K562 (cell line): ENCODE results near the gene POFUT2. TPM values are rescaled to one million over a fixed set of nuclear protein-coding genes. Genes with fewer than 3 reads are reported as not detected.

ENCODE experiments used
- ATF1 ChIP-seq, 2 experiments: fragments of 450-650 bp in 1 of 2; IDR thresholded peaks; 2 replicates each; pipeline ENCODE4 v1.6.1; 2016; ENCODE audit warnings: missing compliant biosample characterization in 1 of 2, missing genetic modification characterization in 1 of 2
- CBX1 ChIP-seq: sonication (generic); IDR thresholded peaks from 2 replicates; pipeline ENCODE4 v1.6.1; 2016; ENCODE audit warnings: antibody characterized with exemption, low read depth, mild to moderate bottlenecking
- CEBPB ChIP-seq: fragments of 450-650 bp; IDR thresholded peaks from 2 replicates; pipeline ENCODE4 v1.6.1; 2016; ENCODE audit warnings: missing genetic modification characterization, missing compliant biosample characterization
- ETV5 ChIP-seq: sonication (generic); formaldehyde crosslinking; IDR thresholded peaks from 2 replicates; pipeline ENCODE4 v1.4.0; 2020; ENCODE audit warnings: low read depth, mild to moderate bottlenecking, missing genetic modification reagents
- HDAC1 ChIP-seq, 2 experiments: fragments of 450-650 bp; IDR thresholded peaks; 2 replicates each; pipeline ENCODE4 v1.6.1; 2016 to 2017; ENCODE audit warnings: inconsistent platforms in 1 of 2, mild to moderate bottlenecking in 1 of 2, moderate library complexity in 1 of 2
- HMGN3 ChIP-seq: IDR thresholded peaks from 2 replicates; pipeline ENCODE4 v1.6.1; 2011; ENCODE audit warnings: borderline replicate concordance, low read depth, mild to moderate bottlenecking, mixed read lengths, low read length; ENCODE audit not compliant: insufficient read length; ENCODE audit errors: extremely low read depth
- HOXB6 ChIP-seq: fragments of 250-450 bp; sonication (Bioruptor Pico); IDR thresholded peaks from 2 replicates; pipeline ENCODE4 v1.5.1; 2022; ENCODE audit warnings: mild to moderate bottlenecking, borderline replicate concordance
- JUND ChIP-seq, 2 experiments: IDR thresholded peaks; 2 replicates in 1 of 2; 3 replicates in 1 of 2; pipeline ENCODE4 v1.6.1; 2011; ENCODE audit warnings: borderline replicate concordance in 2 of 2, low read depth in 2 of 2, low read length in 2 of 2, improper control_type of control experiment in 1 of 2, missing biosample characterization in 1 of 2, missing genetic modification characterization in 1 of 2, missing genetic modification reagents in 1 of 2
- L3MBTL2 ChIP-seq: fragments of 450-650 bp; IDR thresholded peaks from 2 replicates; pipeline ENCODE4 v1.6.1; 2016; ENCODE audit warnings: mild to moderate bottlenecking, moderate library complexity
- MXI1 ChIP-seq: IDR thresholded peaks from 2 replicates; pipeline ENCODE4 v1.6.1; 2011; ENCODE audit warnings: low read depth, mild to moderate bottlenecking, improper control_type of control experiment, low read length
- NFIC ChIP-seq: fragments of 450-650 bp; IDR thresholded peaks from 2 replicates; pipeline ENCODE4 v1.6.1; 2017; ENCODE audit warnings: mild to moderate bottlenecking, inconsistent platforms
- SMARCC2 ChIP-seq: fragments of 450-650 bp; IDR thresholded peaks from 2 replicates; pipeline ENCODE4 v1.6.1; 2017; ENCODE audit warnings: antibody characterized with exemption, moderate library complexity, mild to moderate bottlenecking, low read depth
- TBP ChIP-seq: optimal IDR thresholded peaks from 2 replicates; pipeline ENCODE3; 2011; ENCODE audit warnings: low read depth, low read length, improper control_type of control experiment
- TEAD4 ChIP-seq, 2 experiments: sonication (generic) in 1 of 2; formaldehyde crosslinking in 1 of 2; IDR thresholded peaks; 2 replicates each; pipeline versions ENCODE4 v1.6.1 to v1.8.0; 2012 to 2022; ENCODE audit warnings: borderline replicate concordance in 1 of 2, inconsistent platforms in 1 of 2, low read length in 1 of 2, mild to moderate bottlenecking in 1 of 2, missing genetic modification reagents in 1 of 2
- ZBTB7A ChIP-seq: IDR thresholded peaks from 2 replicates; pipeline ENCODE4 v1.6.1; 2011; ENCODE audit warnings: low read depth, mild to moderate bottlenecking, low read length, moderate library complexity, borderline replicate concordance; ENCODE audit not compliant: control insufficient read depth
- ZNF41 ChIP-seq: fragments of 250-450 bp; sonication (Bioruptor Pico); conservative IDR thresholded peaks from 2 replicates; pipeline ENCODE4 v1.4.0; 2020; ENCODE audit warnings: mild to moderate bottlenecking
- polyA plus RNA-seq, 8 experiments: library from polyadenylated mRNA; depleted of rRNA in 4 of 8; stranded (reverse) in 5 of 8; unstranded in 3 of 8; fragments of >200 nt; fragmentation: Nextera tagmentation in 2 of 8; fragmentation: Illumina TruSeq in 1 of 8; extraction: Ambion mirVana in 2 of 8; extraction: Trizol in 1 of 8; gene quantifications; 2 replicates each; pipeline versions ENCODE4 v1.2.1 to v1.2.3, GENCODE V29; 2011 to 2014; ENCODE audit warnings: inconsistent platforms in 1 of 8, missing spikeins in 1 of 8
- total RNA-seq, 7 experiments: library from RNA; depleted of rRNA in 6 of 7; stranded (reverse); fragments of >200 nt in 6 of 7; fragmentation: Illumina TruSeq in 2 of 7; extraction: Trizol in 2 of 7; gene quantifications; 2 replicates each; pipeline versions ENCODE4 v1.2.1 to v1.2.3, GENCODE V29; 2011 to 2021; ENCODE audit warnings: low replicate concordance in 1 of 7
- TF ChIP-seq, protein P1 (sequence below), 2 experiments: IDR thresholded peaks in 1 of 2; conservative IDR thresholded peaks in 1 of 2; 2 replicates each; pipeline ENCODE4 v1.6.1; 2016; ENCODE audit warnings: low read depth in 2 of 2, mild to moderate bottlenecking in 1 of 2, missing compliant biosample characterization in 1 of 2, missing genetic modification characterization in 1 of 2, moderate library complexity in 1 of 2
- TF ChIP-seq, protein P2 (sequence below), 2 experiments: fragments of 450-650 bp; conservative IDR thresholded peaks; 2 replicates each; pipeline ENCODE4 v1.6.1; 2017; ENCODE audit warnings: mild to moderate bottlenecking in 2 of 2, moderate library complexity in 2 of 2
- TF ChIP-seq, protein P3 (sequence below), 2 experiments: IDR thresholded peaks; 2 replicates each; pipeline ENCODE4 v1.6.1; 2011; ENCODE audit warnings: borderline replicate concordance in 1 of 2, control low read depth in 1 of 2, low read depth in 1 of 2, low read length in 1 of 2, mild to moderate bottlenecking in 1 of 2, mixed read lengths in 1 of 2, moderate library complexity in 1 of 2; ENCODE audit not compliant: insufficient read depth in 1 of 2, insufficient read length in 1 of 2, poor library complexity in 1 of 2, severe bottlenecking in 1 of 2; ENCODE audit errors: extremely low read depth in 1 of 2

Gene POFUT2
- total and polyA plus RNA-seq, 9 of the 15 experiments (the other 6 are each of a cell fraction or from before 2014, with no cell fraction given), result 1.1 to 24.2 (median 11.0) TPM

DNA sequence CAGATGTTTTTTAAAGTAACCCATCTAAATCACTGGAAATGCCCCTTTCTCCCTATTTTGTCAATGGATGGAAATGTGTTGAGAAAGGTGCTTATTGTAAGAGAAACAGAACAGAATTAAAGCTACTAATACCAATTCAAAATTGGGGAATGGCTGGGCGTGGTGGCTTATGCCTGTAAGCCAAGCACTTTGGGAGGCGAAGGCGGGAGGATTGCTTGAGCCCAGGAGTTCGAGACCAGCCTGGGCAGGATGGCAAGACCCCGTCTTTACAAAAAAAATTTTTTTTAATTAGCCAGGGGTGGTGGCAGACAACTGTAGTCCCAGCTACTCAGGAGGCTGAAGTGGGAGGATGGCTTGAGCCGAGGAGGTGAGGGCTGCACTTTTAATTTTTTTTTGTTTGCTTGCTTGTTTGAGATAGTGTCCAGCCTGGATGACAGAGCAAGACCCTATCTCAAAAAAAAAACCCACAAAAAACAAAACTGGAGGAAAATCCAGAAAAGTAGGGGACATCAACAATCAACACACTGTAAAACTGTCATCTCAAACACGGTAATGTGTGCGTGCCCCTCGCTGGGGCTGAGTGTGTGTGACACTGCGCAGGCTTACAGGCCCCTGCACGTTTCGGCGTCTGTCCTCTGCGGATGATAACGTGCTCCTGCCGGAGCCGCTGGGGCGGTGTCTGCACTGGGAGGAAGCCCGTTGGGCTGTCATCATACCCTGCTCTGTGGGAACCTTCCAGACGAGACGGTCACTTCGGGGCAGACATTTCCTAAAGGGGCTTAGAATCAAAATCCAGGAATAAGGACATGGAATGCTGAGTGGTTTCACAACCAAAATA lies 11.6 kb upstream of the POFUT2 start (continued):
- TF ChIP-seq, protein P1, sequence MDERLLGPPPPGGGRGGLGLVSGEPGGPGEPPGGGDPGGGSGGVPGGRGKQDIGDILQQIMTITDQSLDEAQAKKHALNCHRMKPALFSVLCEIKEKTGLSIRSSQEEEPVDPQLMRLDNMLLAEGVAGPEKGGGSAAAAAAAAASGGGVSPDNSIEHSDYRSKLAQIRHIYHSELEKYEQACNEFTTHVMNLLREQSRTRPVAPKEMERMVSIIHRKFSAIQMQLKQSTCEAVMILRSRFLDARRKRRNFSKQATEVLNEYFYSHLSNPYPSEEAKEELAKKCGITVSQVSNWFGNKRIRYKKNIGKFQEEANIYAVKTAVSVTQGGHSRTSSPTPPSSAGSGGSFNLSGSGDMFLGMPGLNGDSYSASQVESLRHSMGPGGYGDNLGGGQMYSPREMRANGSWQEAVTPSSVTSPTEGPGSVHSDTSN (CRISPR knock-in tag; IDR thresholded peaks at IDR 0.05; ENCODE audit: low read depth), result no peak
- TF ChIP-seq, protein P1 (tag; conservative IDR thresholded peaks at IDR 0.05; ENCODE audit: low read depth), result peak; percentile 66
- TF ChIP-seq, protein P2, sequence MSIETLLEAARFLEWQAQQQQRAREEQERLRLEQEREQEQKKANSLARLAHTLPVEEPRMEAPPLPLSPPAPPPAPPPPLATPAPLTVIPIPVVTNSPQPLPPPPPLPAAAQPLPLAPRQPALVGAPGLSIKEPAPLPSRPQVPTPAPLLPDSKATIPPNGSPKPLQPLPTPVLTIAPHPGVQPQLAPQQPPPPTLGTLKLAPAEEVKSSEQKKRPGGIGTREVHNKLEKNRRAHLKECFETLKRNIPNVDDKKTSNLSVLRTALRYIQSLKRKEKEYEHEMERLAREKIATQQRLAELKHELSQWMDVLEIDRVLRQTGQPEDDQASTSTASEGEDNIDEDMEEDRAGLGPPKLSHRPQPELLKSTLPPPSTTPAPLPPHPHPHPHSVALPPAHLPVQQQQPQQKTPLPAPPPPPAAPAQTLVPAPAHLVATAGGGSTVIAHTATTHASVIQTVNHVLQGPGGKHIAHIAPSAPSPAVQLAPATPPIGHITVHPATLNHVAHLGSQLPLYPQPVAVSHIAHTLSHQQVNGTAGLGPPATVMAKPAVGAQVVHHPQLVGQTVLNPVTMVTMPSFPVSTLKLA (conservative IDR thresholded peaks at IDR 0.05), result peak in 1 of 2 experiments; percentile 77; a peak in 2 of 4 replicates
- TF ChIP-seq, protein P3, sequence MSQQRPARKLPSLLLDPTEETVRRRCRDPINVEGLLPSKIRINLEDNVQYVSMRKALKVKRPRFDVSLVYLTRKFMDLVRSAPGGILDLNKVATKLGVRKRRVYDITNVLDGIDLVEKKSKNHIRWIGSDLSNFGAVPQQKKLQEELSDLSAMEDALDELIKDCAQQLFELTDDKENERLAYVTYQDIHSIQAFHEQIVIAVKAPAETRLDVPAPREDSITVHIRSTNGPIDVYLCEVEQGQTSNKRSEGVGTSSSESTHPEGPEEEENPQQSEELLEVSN (IDR thresholded peaks at IDR 0.05; ENCODE audit: borderline replicate concordance in 1 of 2, extremely low read depth in 1 of 2, insufficient read depth in 1 of 2, insufficient read length in 1 of 2, low read depth in 1 of 2, low read length in 1 of 2, poor library complexity in 1 of 2, severe bottlenecking in 1 of 2), result peak; percentile 47 to 49
- TF ChIP-seq ATF1 (CRISPR knock-in tag; IDR thresholded peaks at IDR 0.05) (no peak), ATF1 (tag; IDR thresholded peaks at IDR 0.05) (peak; percentile 63), SMARCC2 (peak; percentile 57; the same call in 1 of the 2 replicates), ZNF41 (CRISPR knock-in tag) (no peak), L3MBTL2 (peak; percentile 79), HOXB6 (CRISPR knock-in tag) (no peak), TEAD4 (IDR thresholded peaks at IDR 0.05; ENCODE audit: low read length) (no peak), TEAD4 (CRISPR knock-in tag; IDR thresholded peaks at IDR 0.05; ENCODE audit: borderline replicate concordance) (no peak), HDAC1 (IDR thresholded peaks at IDR 0.05) (peak in 1 of 2 experiments; percentile 66; a peak in 2 of 4 replicates), JUND (IDR thresholded peaks at IDR 0.05; ENCODE audit: borderline replicate concordance, low read depth, low read length) (peak; percentile 35; the same call in 1 of the 2 replicates), JUND (tag; IDR thresholded peaks at IDR 0.05; ENCODE audit: borderline replicate concordance, low read depth, low read length) (peak; percentile 48; the same call in 1 of the 3 replicates), TBP (peak; percentile 51), MXI1 (peak; percentile 21; the same call in 1 of the 2 replicates), ETV5 (CRISPR knock-in tag) (peak; percentile 56; the same call in 1 of the 2 replicates), NFIC (peak; percentile 19; the same call in 1 of the 2 replicates), CBX1 (no peak), CEBPB (0 out of 2 replicates have a peak, but pooled peaks have one; percentile 9), HMGN3 (peak; percentile 44), ZBTB7A (peak; percentile 20; the same call in 1 of the 2 replicates)
